ENCODE data around the gene DNAJC5G. TPM values are rescaled to one million over a fixed set of nuclear protein-coding genes. Genes with fewer than 3 reads are reported as not detected.

The DNAJC5G gene
- total and polyA plus RNA-seq, 8 donors = 0.06 to 0.34 TPM; not detected in 6

- DNase-seq (peak in 4 of 6 donors; percentile 51 to 65 (median 58)), FAIRE-seq (no peak)
- no peak overlapping the region for H3K27ac ChIP-seq
These were observed 28.1 kb downstream of the DNAJC5G start for GRCh38 chr2:27303093-27304025.

GRCh38 chr2:27304488-27305240 is 29.4 kb downstream of the DNAJC5G start:
- no peak for TF ChIP-seq CTCF (IDR thresholded peaks at IDR 0.05)
- H3K27ac ChIP-seq = no peak overlapping the region
- no peaks in the 10 kb centered on the region for H3K36me3 ChIP-seq
- DNase-seq (no peak), FAIRE-seq (no peak), ATAC-seq (no peak)
- no peak overlapping the region for H3K4me3 ChIP-seq
- intact Hi-C loops (cut with DNase I) = no loop called here
- peaks cover 0 to 11% (median 8%) of the 10 kb centered on the region in 3 donors for H3K4me1 ChIP-seq
- H3K27me3 ChIP-seq = peaks cover 0 to 12% (median 3%) of the 10 kb centered on the region in 4 donors
- H3K9me3 ChIP-seq = no peaks in the 10 kb centered on the region
- WGBS, 2 donors = 76% methylated on average over 13 of the region's 13 CpGs

More at GRCh38 chr2:27303093-27304025, 28.1 kb downstream of the DNAJC5G start:
- H3K4me1 ChIP-seq = peaks cover 0 to 11% (median 8%) of the 10 kb centered on the region in 3 donors
- TF ChIP-seq CTCF (IDR thresholded peaks at IDR 0.05) = peak; percentile 63 to 75 (median 72)
- peak overlapping the region in 2 of 4 donors; percentile 26 to 38 for H3K4me3 ChIP-seq
- H3K36me3 ChIP-seq = no peaks in the 10 kb centered on the region
- intact Hi-C loops (cut with DNase I) = no loop called here
- 12 to 15% methylated on average over 25 of the region's 25 CpGs for WGBS, 2 donors
- H3K9me3 ChIP-seq = no peaks in the 10 kb centered on the region
- ATAC-seq = peak; percentile 79 to 92 (median 86)
- H3K27me3 ChIP-seq = peaks cover 0 to 7% (median 3%) of the 10 kb centered on the region in 4 donors

DNA sequence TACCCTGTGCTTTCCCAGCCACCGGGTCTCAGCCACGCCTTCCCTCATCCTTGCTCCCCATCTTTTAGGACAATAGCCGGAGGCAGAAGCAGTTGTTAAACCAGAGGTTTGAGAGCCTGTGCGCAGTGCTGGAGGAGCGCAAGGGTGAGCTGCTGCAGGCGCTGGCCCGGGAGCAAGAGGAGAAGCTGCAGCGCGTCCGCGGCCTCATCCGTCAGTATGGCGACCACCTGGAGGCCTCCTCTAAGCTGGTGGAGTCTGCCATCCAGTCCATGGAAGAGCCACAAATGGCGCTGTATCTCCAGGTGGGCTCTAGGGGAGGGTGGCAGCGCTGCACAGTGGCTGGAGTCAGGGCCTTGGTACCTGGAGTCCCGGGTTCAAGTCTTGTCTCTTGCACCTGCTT is 30.3 kb downstream of the DNAJC5G start:
- FAIRE-seq (no peak), ATAC-seq (no peak), DNase-seq (no peak)
- H3K27me3 ChIP-seq = peaks cover 0 to 12% (median 3%) of the 10 kb centered on the region in 4 donors
- no peaks in the 10 kb centered on the region for H3K9me3 ChIP-seq
- no peaks in the 10 kb centered on the region for H3K36me3 ChIP-seq
- H3K27ac ChIP-seq = no peak overlapping the region
- intact Hi-C loops (cut with DNase I) = no loop called here
- H3K4me3 ChIP-seq = no peak overlapping the region
- peaks cover 0 to 11% (median 8%) of the 10 kb centered on the region in 3 donors for H3K4me1 ChIP-seq
- no peak for TF ChIP-seq CTCF (IDR thresholded peaks at IDR 0.05)
- 85 to 87% methylated on average over 16 of the region's 16 CpGs for WGBS, 2 donors

GRCh38 chr2:27306136-27306535 is 30.9 kb downstream of the DNAJC5G start:
- DNase-seq (peak in 4 of 6 donors; percentile 21 to 61 (median 43)), FAIRE-seq (no peak), ATAC-seq (peak in 3 of 4 donors; percentile 3 to 5 (median 4))
- 21 to 22% methylated on average over 23 to 26 of the region's 26 CpGs for WGBS, 2 donors
- intact Hi-C loops (cut with DNase I) = no loop called here
- Histone ChIP-seq H3K27me3 (peaks cover 0 to 12% (median 3%) of the 10 kb centered on the region in 4 donors), H3K4me3 (no peak overlapping the region), H3K36me3 (no peaks in the 10 kb centered on the region), H3K27ac (no peak overlapping the region), H3K4me1 (peaks cover 0 to 11% (median 8%) of the 10 kb centered on the region in 3 donors), H3K9me3 (no peaks in the 10 kb centered on the region)
- TF ChIP-seq CTCF (IDR thresholded peaks at IDR 0.05) = no peak

Data from pancreas (tissue), 10 donors.